ENCODE results near the gene HOXB8. TPM values are rescaled to one million over a fixed set of nuclear protein-coding genes. Genes with fewer than 3 reads are reported as not detected.

HOXB8 gene
- total RNA-seq, 4 donors from 2014 or later = 1.8 to 21.3 (median 8.9) TPM

DNA sequence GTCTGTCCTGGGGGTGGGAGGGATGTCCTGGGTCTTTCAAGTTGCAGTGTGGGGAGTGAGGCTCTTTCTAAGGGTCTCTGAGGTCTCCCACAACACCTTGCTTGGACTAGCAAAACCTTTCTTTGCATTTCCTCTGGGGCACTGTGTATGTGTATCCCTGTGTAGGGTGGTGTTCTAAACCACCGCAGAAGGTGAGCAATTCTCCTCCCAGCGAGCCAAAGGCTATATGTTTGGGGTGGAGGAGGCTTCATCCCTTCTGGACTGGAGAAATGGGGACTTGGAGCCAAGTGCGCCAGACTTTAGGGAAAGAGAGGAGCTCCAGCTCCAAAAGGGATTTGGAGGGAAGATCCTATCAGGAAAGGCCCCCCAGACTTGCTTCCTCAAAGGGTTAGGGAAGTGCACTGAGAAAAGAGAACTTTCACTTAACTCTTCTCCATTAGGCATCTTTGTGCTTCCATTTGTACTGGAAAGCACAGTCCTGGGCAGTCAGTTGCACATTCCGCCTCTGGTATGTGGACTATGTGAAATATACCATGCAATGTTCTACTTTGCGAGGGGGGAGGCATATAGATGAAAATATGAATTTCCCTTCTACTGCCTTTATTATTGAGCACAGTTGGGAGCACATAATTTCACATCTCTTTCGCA is 29.9 kb upstream of the HOXB8 start:
- peak overlapping the region in 3 of 4 donors; percentile 57 to 60 (median 58) for H3K4me3 ChIP-seq
- no peaks in the 10 kb centered on the region for H3K36me3 ChIP-seq
- WGBS, 2 donors (ENCODE audit: low coverage in 1 of 2) = 38 to 58% methylated on average over 4 to 6 of the region's 6 CpGs
- in situ Hi-C loops (cut with MboI; ENCODE audit: low pct_ligation_motif_present in 1 of 4, low pct_unique_long_range_greater_than_20kb in 1 of 4, low sequenced_read_pairs in 3 of 4) = no loop called here
- peaks cover 2 to 30% (median 14%) of the 10 kb centered on the region in 4 donors for H3K4me1 ChIP-seq
- H3K27me3 ChIP-seq = peaks cover 89% of the 10 kb centered on the region
- intact Hi-C loops (cut with DNase I; ENCODE audit: low total_unique reads) = no loop called here
- TF ChIP-seq POLR2AphosphoS5 (IDR thresholded peaks at IDR 0.05) = no peak
- TF ChIP-seq POLR2A (IDR thresholded peaks at IDR 0.05) = no peak
- TF ChIP-seq EP300 (IDR thresholded peaks at IDR 0.05; ENCODE audit: low read depth) = no peak
- TF ChIP-seq, protein P1, sequence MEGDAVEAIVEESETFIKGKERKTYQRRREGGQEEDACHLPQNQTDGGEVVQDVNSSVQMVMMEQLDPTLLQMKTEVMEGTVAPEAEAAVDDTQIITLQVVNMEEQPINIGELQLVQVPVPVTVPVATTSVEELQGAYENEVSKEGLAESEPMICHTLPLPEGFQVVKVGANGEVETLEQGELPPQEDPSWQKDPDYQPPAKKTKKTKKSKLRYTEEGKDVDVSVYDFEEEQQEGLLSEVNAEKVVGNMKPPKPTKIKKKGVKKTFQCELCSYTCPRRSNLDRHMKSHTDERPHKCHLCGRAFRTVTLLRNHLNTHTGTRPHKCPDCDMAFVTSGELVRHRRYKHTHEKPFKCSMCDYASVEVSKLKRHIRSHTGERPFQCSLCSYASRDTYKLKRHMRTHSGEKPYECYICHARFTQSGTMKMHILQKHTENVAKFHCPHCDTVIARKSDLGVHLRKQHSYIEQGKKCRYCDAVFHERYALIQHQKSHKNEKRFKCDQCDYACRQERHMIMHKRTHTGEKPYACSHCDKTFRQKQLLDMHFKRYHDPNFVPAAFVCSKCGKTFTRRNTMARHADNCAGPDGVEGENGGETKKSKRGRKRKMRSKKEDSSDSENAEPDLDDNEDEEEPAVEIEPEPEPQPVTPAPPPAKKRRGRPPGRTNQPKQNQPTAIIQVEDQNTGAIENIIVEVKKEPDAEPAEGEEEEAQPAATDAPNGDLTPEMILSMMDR (IDR thresholded peaks at IDR 0.05) = no peak
- H3K9me3 ChIP-seq = no peaks in the 10 kb centered on the region
- H3K27ac ChIP-seq = peak overlapping the region; percentile 86 to 93 (median 90)
- no peak for DNase-seq

DNA sequence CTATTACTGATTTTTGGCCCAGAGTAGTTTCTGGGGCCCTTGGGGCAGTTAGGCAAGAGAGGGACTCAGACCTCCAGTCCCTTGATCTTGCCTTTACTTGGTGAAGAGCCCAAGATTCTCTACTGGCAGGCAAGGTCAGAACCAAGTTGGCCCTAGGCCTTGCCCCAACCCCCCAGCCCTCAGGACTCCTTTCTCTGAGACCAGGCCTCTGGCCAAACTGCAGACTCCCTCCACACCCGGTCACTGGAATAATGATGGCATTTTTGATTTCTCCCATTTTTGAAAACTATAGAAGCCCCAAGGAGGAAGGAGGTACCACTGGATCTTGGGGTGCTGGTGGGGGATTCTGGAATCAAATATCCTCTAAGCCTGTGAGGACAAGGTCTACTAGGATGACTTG is 29.1 kb upstream of the HOXB8 start:
- H3K4me3 ChIP-seq = peak overlapping the region in 3 of 4 donors; percentile 57 to 60 (median 58)
- DNase-seq = no peak
- no peaks in the 10 kb centered on the region for H3K9me3 ChIP-seq
- WGBS, 2 donors (ENCODE audit: low coverage in 1 of 2) = 65% methylated on average over 1 of the region's 1 CpG; no CpG with 5 or more reads in 1 of the 2 donors
- H3K27me3 ChIP-seq = peaks cover 95% of the 10 kb centered on the region
- intact Hi-C loops (cut with DNase I; ENCODE audit: low total_unique reads) (no loop called here), in situ Hi-C loops (cut with MboI; ENCODE audit: low pct_ligation_motif_present in 1 of 4, low pct_unique_long_range_greater_than_20kb in 1 of 4, low sequenced_read_pairs in 3 of 4) (no loop called here)
- no peaks in the 10 kb centered on the region for H3K36me3 ChIP-seq
- H3K4me1 ChIP-seq = peaks cover 2 to 38% (median 18%) of the 10 kb centered on the region in 4 donors
- TF ChIP-seq, protein P1 (IDR thresholded peaks at IDR 0.05) = no peak
- no peak for TF ChIP-seq EP300 (IDR thresholded peaks at IDR 0.05; ENCODE audit: low read depth)
- peak overlapping the region; percentile 86 to 93 (median 90) for H3K27ac ChIP-seq

DNA sequence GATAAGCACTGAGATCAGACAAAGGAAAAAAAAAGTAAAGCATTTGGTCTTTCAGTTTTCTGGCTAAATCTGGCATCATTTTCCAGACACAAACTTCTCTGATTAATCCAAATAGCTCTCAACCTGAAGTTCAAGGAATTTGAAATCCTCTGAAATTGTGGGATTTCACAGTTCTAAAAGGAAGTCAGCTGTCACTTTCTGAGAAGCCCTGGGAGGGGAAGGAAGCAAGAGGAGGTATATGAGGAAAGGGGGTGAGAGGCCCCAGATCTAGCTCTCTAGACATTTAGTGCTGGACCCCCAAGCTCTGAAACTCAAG is 28.6 kb upstream of the HOXB8 start:
- H3K27ac ChIP-seq = peak overlapping the region; percentile 86 to 93 (median 90)
- peak overlapping the region in 2 of 4 donors; percentile 57 to 60 for H3K4me3 ChIP-seq
- TF ChIP-seq POLR2AphosphoS5 (IDR thresholded peaks at IDR 0.05) (no peak), POLR2A (IDR thresholded peaks at IDR 0.05) (no peak), EP300 (IDR thresholded peaks at IDR 0.05; ENCODE audit: low read depth) (no peak)
- TF ChIP-seq, protein P1 (IDR thresholded peaks at IDR 0.05) = no peak
- peaks cover 2 to 38% (median 20%) of the 10 kb centered on the region in 4 donors for H3K4me1 ChIP-seq
- no peaks in the 10 kb centered on the region for H3K9me3 ChIP-seq
- in situ Hi-C loops (cut with MboI; ENCODE audit: low pct_ligation_motif_present in 1 of 4, low pct_unique_long_range_greater_than_20kb in 1 of 4, low sequenced_read_pairs in 3 of 4) (no loop called here), intact Hi-C loops (cut with DNase I; ENCODE audit: low total_unique reads) (no loop called here)
- no peaks in the 10 kb centered on the region for H3K36me3 ChIP-seq
- peaks cover 94% of the 10 kb centered on the region for H3K27me3 ChIP-seq
- no peak for DNase-seq

DNA sequence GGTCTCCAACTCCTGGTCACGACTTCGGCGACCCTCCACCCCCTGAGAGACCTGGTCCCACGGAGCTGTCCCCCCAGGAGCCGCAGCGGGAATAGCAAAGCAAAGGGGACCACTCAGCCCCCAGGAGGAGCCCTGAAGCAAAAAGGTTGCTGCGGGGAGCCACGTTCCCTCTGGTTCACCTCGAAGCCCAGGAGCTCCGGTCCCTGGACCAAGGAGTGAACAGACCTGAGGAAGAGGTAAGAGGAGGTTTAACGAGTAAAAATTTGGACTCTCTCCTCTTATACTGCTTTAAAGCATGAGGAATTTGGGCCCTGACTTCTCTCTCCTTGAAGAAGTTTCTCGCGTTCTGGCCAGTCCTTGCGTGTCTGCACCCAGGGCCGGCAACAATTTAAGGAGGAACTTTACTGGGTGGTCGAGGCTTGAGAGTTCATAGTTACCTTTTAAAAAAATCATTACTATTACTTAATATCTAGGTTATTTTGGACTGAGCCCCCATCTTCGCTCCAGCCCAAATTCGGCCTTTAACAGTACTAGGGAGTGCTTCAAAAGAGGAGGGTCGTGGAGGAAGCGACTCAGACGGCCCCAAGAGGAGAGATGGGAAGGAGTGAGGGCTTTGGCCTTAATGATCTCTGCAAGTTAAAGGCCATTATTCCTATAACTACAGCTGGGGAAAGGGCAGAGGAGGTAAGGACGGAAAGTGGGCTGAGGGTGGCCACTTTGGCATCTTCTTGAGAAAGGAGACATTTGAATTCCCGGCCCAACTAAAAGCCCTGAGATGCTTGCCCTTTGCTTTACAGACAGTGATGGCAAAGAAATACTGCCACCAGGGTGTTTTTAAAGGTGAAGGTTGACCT is 28.0 kb upstream of the HOXB8 start:
- H3K4me1 ChIP-seq = peaks cover 2 to 37% (median 21%) of the 10 kb centered on the region in 4 donors
- WGBS, 2 donors (ENCODE audit: low coverage in 1 of 2) = 29 to 37% methylated on average over 5 to 23 of the region's 23 CpGs
- H3K9me3 ChIP-seq = no peaks in the 10 kb centered on the region
- peak overlapping the region in 3 of 4 donors; percentile 23 to 60 (median 57) for H3K4me3 ChIP-seq
- no peaks in the 10 kb centered on the region for H3K36me3 ChIP-seq
- no peak for DNase-seq
- H3K27me3 ChIP-seq = peaks cover 94% of the 10 kb centered on the region
- intact Hi-C loops (cut with DNase I; ENCODE audit: low total_unique reads) = no loop called here
- TF ChIP-seq POLR2A (IDR thresholded peaks at IDR 0.05) (peak; percentile 34), EP300 (IDR thresholded peaks at IDR 0.05; ENCODE audit: low read depth) (no peak), POLR2AphosphoS5 (IDR thresholded peaks at IDR 0.05) (peak in 1 of 3 donors; percentile 26)
- TF ChIP-seq, protein P1 (IDR thresholded peaks at IDR 0.05) = no peak
- H3K27ac ChIP-seq = peak overlapping the region; percentile 86 to 93 (median 90)
- in situ Hi-C loops (cut with MboI; ENCODE audit: low pct_ligation_motif_present in 1 of 4, low pct_unique_long_range_greater_than_20kb in 1 of 4, low sequenced_read_pairs in 3 of 4) = no loop called here
